IMR-90 (cell line): Measurements from ENCODE around the gene SLC28A3.

Experiments
- BHLHE40 ChIP-seq: fragments of 150-350 bp; IDR thresholded peaks from 2 replicates; pipeline ENCODE4 v1.6.1; 2016; ENCODE audit warnings: mild to moderate bottlenecking, low read depth, low read length
- CEBPB ChIP-seq: IDR thresholded peaks from 2 replicates; pipeline ENCODE4 v1.6.1; 2012; ENCODE audit warnings: low read depth, low read length, improper control_type of control experiment
- CHD1 ChIP-seq: IDR thresholded peaks from 2 replicates; pipeline ENCODE4 v1.6.1; 2012; ENCODE audit warnings: low read depth, low read length, improper control_type of control experiment
- CTCF ChIP-seq: conservative IDR thresholded peaks from 2 replicates; pipeline ENCODE4 v1.5.1; 2012; ENCODE audit warnings: mild to moderate bottlenecking, low read depth, low read length, improper control_type of control experiment
- ELK1 ChIP-seq: fragments of 150-350 bp; IDR thresholded peaks from 2 replicates; pipeline ENCODE4 v1.6.1; 2016; ENCODE audit warnings: low read depth, mild to moderate bottlenecking, low read length, moderate library complexity, borderline replicate concordance
- FOS ChIP-seq: fragments of 150-350 bp; IDR thresholded peaks from 2 replicates; pipeline ENCODE4 v1.6.1; 2016; ENCODE audit warnings: low read depth, low read length
- MAFK ChIP-seq: IDR thresholded peaks from 2 replicates; pipeline ENCODE4 v1.6.1; 2012; ENCODE audit warnings: low read depth, low read length, improper control_type of control experiment
- MAZ ChIP-seq: IDR thresholded peaks from 2 replicates; pipeline ENCODE4 v1.6.1; 2012; ENCODE audit warnings: low read depth, mild to moderate bottlenecking, low read length, improper control_type of control experiment, moderate library complexity, borderline replicate concordance
- MXI1 ChIP-seq: IDR thresholded peaks from 2 replicates; pipeline ENCODE4 v1.6.1; 2012; ENCODE audit warnings: low read depth, mild to moderate bottlenecking, low read length, moderate library complexity, borderline replicate concordance
- NFE2L2 ChIP-seq: fragments of 150-350 bp; IDR thresholded peaks from 2 replicates; pipeline ENCODE4 v1.6.1; 2016; ENCODE audit warnings: low read depth, mild to moderate bottlenecking, low read length
- POLR2A ChIP-seq: IDR thresholded peaks from 2 replicates; pipeline ENCODE4 v1.6.1; 2012; ENCODE audit warnings: mild to moderate bottlenecking, low read depth, low read length
- RAD21 ChIP-seq: IDR thresholded peaks from 2 replicates; pipeline ENCODE4 v1.6.1; 2012; ENCODE audit warnings: low read length, improper control_type of control experiment
- RFX5 ChIP-seq: IDR thresholded peaks from 2 replicates; pipeline ENCODE4 v1.8.0; 2012; ENCODE audit warnings: low read depth, mild to moderate bottlenecking, low read length, moderate library complexity
- SMC3 ChIP-seq: fragments of 150-350 bp; IDR thresholded peaks from 2 replicates; pipeline ENCODE4 v1.6.1; 2016; ENCODE audit warnings: low read depth, mild to moderate bottlenecking, antibody characterized with exemption, low read length, moderate library complexity

- no peak for TF ChIP-seq RFX5
- no peak for TF ChIP-seq ELK1
- no peak for TF ChIP-seq BHLHE40
- TF ChIP-seq CTCF, result no peak
- no peak for TF ChIP-seq RAD21
- no peak for TF ChIP-seq MAZ
- no peak for TF ChIP-seq MXI1
- no peak for TF ChIP-seq POLR2A
- no peak for TF ChIP-seq CEBPB
- TF ChIP-seq FOS, result no peak
- TF ChIP-seq CHD1, result no peak
- TF ChIP-seq NFE2L2, result no peak
- no peak for TF ChIP-seq SMC3
- TF ChIP-seq MAFK, result no peak
Observed at GRCh38 chr9:84303061-84303460, 37.5 kb downstream of the SLC28A3 start.
